ENCODE results near the gene SLC35F3. TPM values are rescaled to one million over a fixed set of nuclear protein-coding genes. Genes with fewer than 3 reads are reported as not detected.

The SLC35F3 gene
- total RNA-seq, 1 experiment from 2014 or later = 0.94 TPM

DNA sequence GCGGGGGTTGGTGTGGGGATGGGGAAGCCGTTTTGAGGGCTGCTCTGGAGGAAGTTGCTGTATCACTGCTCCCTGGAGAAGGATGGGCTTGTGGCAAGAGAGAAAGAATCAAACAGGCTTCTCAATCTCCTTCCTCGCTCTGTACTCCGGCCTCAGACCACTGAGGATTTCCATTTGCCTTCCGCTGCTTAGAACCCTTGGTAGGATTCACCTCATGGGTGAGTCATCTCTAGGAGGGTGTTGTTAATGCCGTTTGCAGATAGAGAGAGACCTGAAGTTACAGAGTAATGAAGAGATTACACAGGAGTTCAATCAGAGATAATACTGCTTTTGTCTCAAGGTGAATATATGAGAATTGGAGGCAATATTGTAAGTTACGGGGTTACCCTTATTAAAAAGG, 15.3 kb downstream of the SLC35F3 start:
- no peaks in the 10 kb centered on the region; the same call in none of the 2 replicates for H3K27me3 Mint-ChIP-seq (ENCODE audit: low read depth)
- H3K4me1 Mint-ChIP-seq = peaks cover 3% of the 10 kb centered on the region; the same call in 1 of the 2 replicates
- H3K4me3 Mint-ChIP-seq = no peak overlapping the region
- peaks cover 31% of the 10 kb centered on the region for H3K9me3 Mint-ChIP-seq
- CTCF ChIA-PET = no interaction called here
- POLR2A ChIA-PET = no interaction called here
- DNase-seq (ENCODE audit: low spot score) (no peak), ATAC-seq (no peak)
- no peak overlapping the region for H3K27ac Mint-ChIP-seq
- TF ChIP-seq ZBTB43 (CRISPR knock-in tag; IDR thresholded peaks at IDR 0.05) (no peak), ZNF219 (CRISPR knock-in tag; IDR thresholded peaks at IDR 0.05; ENCODE audit: borderline replicate concordance) (no peak), ZNF138 (CRISPR knock-in tag; conservative IDR thresholded peaks at IDR 0.05) (no peak), ZBTB21 (CRISPR knock-in tag; IDR thresholded peaks at IDR 0.05; ENCODE audit: borderline replicate concordance) (no peak), ZNF121 (CRISPR knock-in tag; IDR thresholded peaks at IDR 0.05) (no peak), ZNF281 (CRISPR knock-in tag; IDR thresholded peaks at IDR 0.05) (no peak), KAT7 (CRISPR knock-in tag; IDR thresholded peaks at IDR 0.05; ENCODE audit: borderline replicate concordance) (no peak), NFE2L1 (CRISPR knock-in tag; IDR thresholded peaks at IDR 0.05) (no peak), FOXP1 (CRISPR knock-in tag; IDR thresholded peaks at IDR 0.05; ENCODE audit: borderline replicate concordance) (no peak), MXD4 (CRISPR knock-in tag; IDR thresholded peaks at IDR 0.05; ENCODE audit: borderline replicate concordance) (no peak), NR3C1 (CRISPR knock-in tag; conservative IDR thresholded peaks at IDR 0.05; ENCODE audit: low read depth) (no peak), ZNF671 (CRISPR knock-in tag; IDR thresholded peaks at IDR 0.05) (no peak), TEAD1 (CRISPR knock-in tag; IDR thresholded peaks at IDR 0.05) (no peak), OVOL2 (CRISPR knock-in tag; IDR thresholded peaks at IDR 0.05; ENCODE audit: borderline replicate concordance) (no peak), EMX1 (CRISPR knock-in tag; IDR thresholded peaks at IDR 0.05) (no peak), PRRX2 (CRISPR knock-in tag; IDR thresholded peaks at IDR 0.05) (no peak)
- TF ChIP-seq, protein P1, sequence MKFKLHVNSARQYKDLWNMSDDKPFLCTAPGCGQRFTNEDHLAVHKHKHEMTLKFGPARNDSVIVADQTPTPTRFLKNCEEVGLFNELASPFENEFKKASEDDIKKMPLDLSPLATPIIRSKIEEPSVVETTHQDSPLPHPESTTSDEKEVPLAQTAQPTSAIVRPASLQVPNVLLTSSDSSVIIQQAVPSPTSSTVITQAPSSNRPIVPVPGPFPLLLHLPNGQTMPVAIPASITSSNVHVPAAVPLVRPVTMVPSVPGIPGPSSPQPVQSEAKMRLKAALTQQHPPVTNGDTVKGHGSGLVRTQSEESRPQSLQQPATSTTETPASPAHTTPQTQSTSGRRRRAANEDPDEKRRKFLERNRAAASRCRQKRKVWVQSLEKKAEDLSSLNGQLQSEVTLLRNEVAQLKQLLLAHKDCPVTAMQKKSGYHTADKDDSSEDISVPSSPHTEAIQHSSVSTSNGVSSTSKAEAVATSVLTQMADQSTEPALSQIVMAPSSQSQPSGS (CRISPR knock-in tag; IDR thresholded peaks at IDR 0.05; ENCODE audit: borderline replicate concordance, low read depth) = no peak
- TF ChIP-seq, protein P2, sequence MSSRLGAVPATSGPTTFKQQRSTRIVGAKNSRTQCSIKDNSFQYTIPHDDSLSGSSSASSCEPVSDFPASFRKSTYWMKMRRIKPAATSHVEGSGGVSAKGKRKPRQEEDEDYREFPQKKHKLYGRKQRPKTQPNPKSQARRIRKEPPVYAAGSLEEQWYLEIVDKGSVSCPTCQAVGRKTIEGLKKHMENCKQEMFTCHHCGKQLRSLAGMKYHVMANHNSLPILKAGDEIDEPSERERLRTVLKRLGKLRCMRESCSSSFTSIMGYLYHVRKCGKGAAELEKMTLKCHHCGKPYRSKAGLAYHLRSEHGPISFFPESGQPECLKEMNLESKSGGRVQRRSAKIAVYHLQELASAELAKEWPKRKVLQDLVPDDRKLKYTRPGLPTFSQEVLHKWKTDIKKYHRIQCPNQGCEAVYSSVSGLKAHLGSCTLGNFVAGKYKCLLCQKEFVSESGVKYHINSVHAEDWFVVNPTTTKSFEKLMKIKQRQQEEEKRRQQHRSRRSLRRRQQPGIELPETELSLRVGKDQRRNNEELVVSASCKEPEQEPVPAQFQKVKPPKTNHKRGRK (CRISPR knock-in tag; IDR thresholded peaks at IDR 0.05; ENCODE audit: borderline replicate concordance) = no peak
- peaks cover 17% of the 10 kb centered on the region for H3K36me3 Mint-ChIP-seq

GRCh38 chr1:233928123-233928522, 23.6 kb downstream of the SLC35F3 start:
- Mint-ChIP-seq H3K9me3 (peaks cover 29% of the 10 kb centered on the region), H3K36me3 (0 out of 2 replicates have a peak, but pooled peaks cover 3% of the 10 kb centered on the region), H3K4me1 (no peaks in the 10 kb centered on the region), H3K27me3 (ENCODE audit: low read depth) (peaks cover 6% of the 10 kb centered on the region; the same call in 1 of the 2 replicates), H3K27ac (no peak overlapping the region), H3K4me3 (no peak overlapping the region)
- ChIA-PET CTCF (no interaction called here), POLR2A (no interaction called here)
- ATAC-seq = no peak
- DNase-seq (ENCODE audit: low spot score) = no peak
- TF ChIP-seq GRHL2 (CRISPR knock-in tag; IDR thresholded peaks at IDR 0.05; ENCODE audit: insufficient replicate concordance, severe bottlenecking) = no peak
- TF ChIP-seq, protein P3, sequence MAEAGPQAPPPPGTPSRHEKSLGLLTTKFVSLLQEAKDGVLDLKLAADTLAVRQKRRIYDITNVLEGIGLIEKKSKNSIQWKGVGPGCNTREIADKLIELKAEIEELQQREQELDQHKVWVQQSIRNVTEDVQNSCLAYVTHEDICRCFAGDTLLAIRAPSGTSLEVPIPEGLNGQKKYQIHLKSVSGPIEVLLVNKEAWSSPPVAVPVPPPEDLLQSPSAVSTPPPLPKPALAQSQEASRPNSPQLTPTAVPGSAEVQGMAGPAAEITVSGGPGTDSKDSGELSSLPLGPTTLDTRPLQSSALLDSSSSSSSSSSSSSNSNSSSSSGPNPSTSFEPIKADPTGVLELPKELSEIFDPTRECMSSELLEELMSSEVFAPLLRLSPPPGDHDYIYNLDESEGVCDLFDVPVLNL (CRISPR knock-in tag; IDR thresholded peaks at IDR 0.05; ENCODE audit: borderline replicate concordance, low read depth) = no peak
- TF ChIP-seq ZSCAN18 (CRISPR knock-in tag; IDR thresholded peaks at IDR 0.05) = no peak
- TF ChIP-seq ERG (CRISPR knock-in tag; IDR thresholded peaks at IDR 0.05) = no peak
- TF ChIP-seq CTCF (IDR thresholded peaks at IDR 0.05) = no peak
